PFSK-1 (cell line): ENCODE measurements around the gene PELO.

Source experiments
- POLR2AphosphoS5 ChIP-seq: IDR thresholded peaks from 2 replicates; pipeline ENCODE4 v1.6.1; 2012; ENCODE audit warnings: low read depth, mild to moderate bottlenecking, control low read depth, low read length, moderate library complexity
- REST ChIP-seq, 2 experiments: IDR thresholded peaks; 2 replicates each; pipeline versions ENCODE4 v1.6.1 to v1.8.0; 2011 to 2012; ENCODE audit warnings: low read depth in 2 of 2, low read length in 2 of 2, control low read depth in 1 of 2, inconsistent platforms in 1 of 2, mild to moderate bottlenecking in 1 of 2, moderate library complexity in 1 of 2; ENCODE audit not compliant: insufficient read depth in 1 of 2
- SIN3A ChIP-seq: IDR thresholded peaks from 2 replicates; pipeline ENCODE4 v1.6.1; 2012; ENCODE audit warnings: mild to moderate bottlenecking, low read length, moderate library complexity, borderline replicate concordance; ENCODE audit not compliant: insufficient read depth

DNA sequence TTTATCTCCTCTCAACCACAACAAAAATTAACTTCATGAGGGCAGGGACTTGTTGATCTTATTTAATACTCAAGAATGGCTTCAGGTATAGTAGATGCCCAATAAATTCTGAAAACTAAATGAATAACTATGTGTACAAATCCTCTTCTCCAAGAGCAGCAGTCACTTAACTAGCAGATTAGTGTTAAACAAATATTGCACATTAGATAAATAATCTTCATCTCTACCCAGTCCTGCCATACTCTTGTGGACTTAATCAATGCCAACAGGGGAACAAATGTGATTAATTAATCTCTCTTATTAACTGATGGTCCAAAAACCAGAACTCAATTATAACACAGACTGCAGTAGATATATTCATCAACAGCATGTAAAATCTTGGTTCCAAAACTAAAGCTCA, 15.0 kb upstream of the PELO start:
- TF ChIP-seq SIN3A = no peak
- TF ChIP-seq POLR2AphosphoS5 = no peak
- TF ChIP-seq REST (IDR thresholded peaks at IDR 0.05; ENCODE audit: insufficient read depth in 1 of 2, low read depth in 2 of 2, low read length in 2 of 2) = no peak
